ENCODE results near the gene ADAMTS20.
"Not testable (repeated sequence)": the region's sequence is repeated elsewhere in the genome, so short reads cannot be mapped to it uniquely, and the experiment has no call there.

Gene ADAMTS20

GRCh38 chr12:43551971-43552559 is at the start of gene ADAMTS20:
Gene ADAMTS20 (minus strand): TSS chr12:43552203. CDS start chr12:43551921, 282 bp downstream.
- no peak for DNase-seq

- DNase-seq: no peak
Observed at GRCh38 chr12:43599708-43600107, 47.7 kb upstream of the ADAMTS20 start.

- DNase-seq: no peak
Observed at GRCh38 chr12:43599066-43599465, 47.1 kb upstream of the ADAMTS20 start.

GRCh38 chr12:43590307-43590706 is 38.3 kb upstream of the ADAMTS20 start:
- no peak for DNase-seq

GRCh38 chr12:43586646-43587245 is 34.7 kb upstream of the ADAMTS20 start:
- no peak for DNase-seq

GRCh38 chr12:43585676-43586075 is 33.7 kb upstream of the ADAMTS20 start:
- no peak for DNase-seq

GRCh38 chr12:43580601-43581000 is 28.6 kb upstream of the ADAMTS20 start:
- no peak for DNase-seq

GRCh38 chr12:43579206-43579605 is 27.2 kb upstream of the ADAMTS20 start:
- no peak for DNase-seq

- DNase-seq: no peak
Observed at GRCh38 chr12:43578782-43579181, 26.8 kb upstream of the ADAMTS20 start.

GRCh38 chr12:43577381-43577780 is 25.4 kb upstream of the ADAMTS20 start:
- DNase-seq: no peak

GRCh38 chr12:43576162-43576561 is 24.2 kb upstream of the ADAMTS20 start:
- DNase-seq: no peak

- no peak for DNase-seq
Observed at GRCh38 chr12:43571885-43572284, 19.9 kb upstream of the ADAMTS20 start.

- no peak for DNase-seq
Observed at GRCh38 chr12:43556057-43556456, 4.1 kb upstream of the ADAMTS20 start.

GRCh38 chr12:43551279-43551970 is 578 bp downstream of the ADAMTS20 start:
- no peak for DNase-seq

GRCh38 chr12:43550831-43551271 is 1.2 kb downstream of the ADAMTS20 start:
- no peak for DNase-seq

- no peak for DNase-seq
Observed at GRCh38 chr12:43544703-43545102, 7.3 kb downstream of the ADAMTS20 start.

GRCh38 chr12:43540470-43540869 is 11.5 kb downstream of the ADAMTS20 start:
- DNase-seq: no peak

- DNase-seq: not testable (repeated sequence)
Observed at GRCh38 chr12:43537675-43538074, 14.3 kb downstream of the ADAMTS20 start.

- DNase-seq: no peak
Observed at GRCh38 chr12:43516045-43516444, 36.0 kb downstream of the ADAMTS20 start.

GRCh38 chr12:43501703-43502102 is 50.3 kb downstream of the ADAMTS20 start:
- DNase-seq: no peak

- DNase-seq: no peak
Observed at GRCh38 chr12:43493261-43493797, 58.7 kb downstream of the ADAMTS20 start.

- no peak for DNase-seq
Observed at GRCh38 chr12:43482311-43483085, 69.5 kb downstream of the ADAMTS20 start.

- no peak for DNase-seq
Observed at GRCh38 chr12:43480591-43480990, 71.4 kb downstream of the ADAMTS20 start.
